Ovary (tissue), 9 donors: Measurements from ENCODE around the gene CDK15. TPM values are rescaled to one million over a fixed set of nuclear protein-coding genes. Genes with fewer than 3 reads are reported as not detected.
"Not testable (repeated sequence)": the region's sequence is repeated elsewhere in the genome, so short reads cannot be mapped to it uniquely, and the experiment has no call there.

Experiments used
- DNase-seq, 5 donors: peaks; one replicate each; pipeline ENCODE4 v3.0.0-alpha.2; 2019 to 2020
- H3K27ac ChIP-seq, 2 donors: fragments of 200-600 bp; one replicate each; pipeline versions ENCODE4 v1.5.1 to v1.8.0; 2019 to 2022
- H3K27me3 ChIP-seq: fragments of 200-600 bp; one replicate; pipeline ENCODE4 v1.8.0; 2022
- H3K36me3 ChIP-seq: fragments of 200-600 bp; sonication (generic); one replicate; pipeline ENCODE4 v1.5.1; 2019
- H3K4me1 ChIP-seq: one replicate; pipeline ENCODE4 v1.8.1; 2013; ENCODE audit warnings: mild to moderate bottlenecking, moderate library complexity; ENCODE audit not compliant: insufficient read depth
- H3K4me3 ChIP-seq: fragments of 200-600 bp; sonication (generic); one replicate; pipeline ENCODE4 v1.5.1; 2017
- H3K9me3 ChIP-seq, 2 donors: fragments of 200-600 bp in 1 of 2; sonication (generic) in 1 of 2; one replicate each; pipeline versions ENCODE4 v1.5.1 to v1.8.1; 2013 to 2019; ENCODE audit warnings: mild to moderate bottlenecking in 1 of 2, moderate library complexity in 1 of 2
- CTCF ChIP-seq, 3 donors: fragments of 450-650 bp in 2 of 3; fragments of 200-600 bp in 1 of 3; IDR thresholded peaks; one replicate each; pipeline versions ENCODE4 v1.5.1 to v1.8.0; 2016 to 2022; ENCODE audit warnings: antibody characterized with exemption in 3 of 3, mild to moderate bottlenecking in 1 of 3
- EP300 ChIP-seq: sonication (generic); formaldehyde crosslinking; IDR thresholded peaks from one replicate; pipeline ENCODE4 v1.6.1; 2017; ENCODE audit warnings: antibody characterized with exemption
- POLR2A ChIP-seq: fragments of 450-650 bp; IDR thresholded peaks from one replicate; pipeline ENCODE4 v1.6.1; 2017; ENCODE audit warnings: antibody characterized with exemption, mild to moderate bottlenecking, moderate library complexity
- WGBS, 3 donors: extraction: QIAGEN DNeasy Blood & Tissue Kit in 1 of 3; methylation state at CpG; one replicate each; pipeline versions ENCODE4 v1.1.5 to v1.1.7; 2013 to 2017; 5-methylcytosine and 5-hydroxymethylcytosine counted together
- intact Hi-C, 4 donors: fragments of 100-400 bp; cut with DNase I; formaldehyde crosslinking; loops; one replicate each; pipeline versions ENCODE4 v1.11.0 to v1.15.1; 2022 to 2023
- polyA plus RNA-seq, 2 donors: library from polyadenylated mRNA; stranded (reverse); fragments of 200-250 nt in 1 of 2; fragments of 350-450 nt in 1 of 2; fragmentation: Illumina TruSeq in 1 of 2; extraction: RNeasy Lipid Tissue Mini Kit (QIAGEN cat#74804) in 1 of 2; gene quantifications; one replicate each; pipeline ENCODE4 v1.2.3, GENCODE V29; 2013 to 2014
- total RNA-seq, 7 donors: library from RNA; depleted of rRNA in 2 of 7; stranded (reverse); fragments of >200 nt in 2 of 7; fragmentation: NEBNext Ultra II Directional in 3 of 7; extraction: Animal tissue kit (Norgen Biotek cat#: 25700) in 3 of 7; gene quantifications; one replicate each; pipeline versions ENCODE4 v1.1.0 to v1.2.4, GENCODE V29; 2016 to 2023
- donor health status: DM: no; HTN: no; CAD: no; lungs with moderate emphysema.
- donor health status: DM: no; HTN: no; CAD: no.
- donor health status: Bipolar disorder and iron deficiency.
- donor health status: DM: yes; HTN: yes; CAD: no.
- donor health status: DM: no; HTN: no; CAD: no.
- donor health status: DM: yes; HTN: yes; CAD: no.

CDK15 gene
- total and polyA plus RNA-seq, 9 donors, result 3.7 to 14.9 (median 5.3) TPM

- Histone ChIP-seq H3K4me1 (no peaks in the 10 kb centered on the region), H3K9me3 (no peaks in the 10 kb centered on the region), H3K27ac (no peak overlapping the region), H3K27me3 (no peaks in the 10 kb centered on the region), H3K36me3 (no peaks in the 10 kb centered on the region), H3K4me3 (no peak overlapping the region)
- intact Hi-C loops, result no loop called here
- 94 to 97% (median 97%) methylated on average over 1 of the region's 1 CpG for WGBS, 3 donors
- DNase-seq, result no peak
- no peak for TF ChIP-seq EP300
- no peak for TF ChIP-seq POLR2A
- no peak for TF ChIP-seq CTCF (IDR thresholded peaks at IDR 0.05)
These were observed 34.4 kb downstream of the CDK15 start for GRCh38 chr2:201840726-201841125.

- 17 to 31% (median 18%) methylated on average over 5 of the region's 5 CpGs for WGBS, 3 donors
- TF ChIP-seq EP300, result no peak
- no peak overlapping the region for H3K4me3 ChIP-seq
- no peaks in the 10 kb centered on the region for H3K36me3 ChIP-seq
- intact Hi-C loops, result no loop called here
- DNase-seq, result no peak
- H3K9me3 ChIP-seq, result no peaks in the 10 kb centered on the region
- H3K27ac ChIP-seq, result no peak overlapping the region
- H3K27me3 ChIP-seq, result no peaks in the 10 kb centered on the region
- no peaks in the 10 kb centered on the region for H3K4me1 ChIP-seq
These were observed 36.0 kb downstream of the CDK15 start for GRCh38 chr2:201842131-201842860.

GRCh38 chr2:201844922-201845321 lies 38.6 kb downstream of the CDK15 start:
- H3K36me3 ChIP-seq, intact Hi-C loops, H3K4me1 ChIP-seq, DNase-seq, H3K27ac ChIP-seq, H3K27me3 ChIP-seq, H3K4me3 ChIP-seq, H3K9me3 ChIP-seq: not testable (repeated sequence)
- whole genome bisulfite sequencing, 3 donors, result 72 to 97% (median 93%) methylated on average over 2 of the region's 2 CpGs

GRCh38 chr2:201847481-201847880 lies 41.1 kb downstream of the CDK15 start:
- no peak for DNase-seq
- no peaks in the 10 kb centered on the region for H3K36me3 ChIP-seq
- intact Hi-C loops, result no loop called here
- no peaks in the 10 kb centered on the region for H3K9me3 ChIP-seq
- no peaks in the 10 kb centered on the region for H3K4me1 ChIP-seq
- H3K27ac ChIP-seq, result no peak overlapping the region
- H3K4me3 ChIP-seq, result no peak overlapping the region
- TF ChIP-seq EP300, result no peak
- TF ChIP-seq POLR2A, result no peak
- no peak for TF ChIP-seq CTCF (IDR thresholded peaks at IDR 0.05)
- H3K27me3 ChIP-seq, result no peaks in the 10 kb centered on the region

- TF ChIP-seq CTCF (IDR thresholded peaks at IDR 0.05), result no peak
- no peaks in the 10 kb centered on the region for H3K27me3 ChIP-seq
- DNase-seq, result no peak
- intact Hi-C loops, result loop anchor here in 3 of 4 donors (5.0 to 10.0 kb wide), 4 partner anchors 40 to 322 kb away; partner anchors contain the start of genes CDK15 (in 1 of the 3) and FZD7 (in 1 of the 3)
- no peaks in the 10 kb centered on the region for H3K36me3 ChIP-seq
- H3K27ac ChIP-seq, result peak overlapping the region in 1 of 2 donors; percentile 42
- no peak overlapping the region for H3K4me3 ChIP-seq
- H3K9me3 ChIP-seq, result no peaks in the 10 kb centered on the region
- peaks cover 1% of the 10 kb centered on the region for H3K4me1 ChIP-seq
These were observed 46.1 kb downstream of the CDK15 start for GRCh38 chr2:201852462-201852861.
